ENCODE measurements around the gene STK39. TPM values are rescaled to one million over a fixed set of nuclear protein-coding genes. Genes with fewer than 3 reads are reported as not detected.
"Not testable (repeated sequence)": the region's sequence is repeated elsewhere in the genome, so short reads cannot be mapped to it uniquely, and the experiment has no call there.

Gene STK39
- total and polyA plus RNA-seq, 2 of the 4 experiments (the other 2 are of a cell fraction): 11.8 to 16.4 TPM

DNA sequence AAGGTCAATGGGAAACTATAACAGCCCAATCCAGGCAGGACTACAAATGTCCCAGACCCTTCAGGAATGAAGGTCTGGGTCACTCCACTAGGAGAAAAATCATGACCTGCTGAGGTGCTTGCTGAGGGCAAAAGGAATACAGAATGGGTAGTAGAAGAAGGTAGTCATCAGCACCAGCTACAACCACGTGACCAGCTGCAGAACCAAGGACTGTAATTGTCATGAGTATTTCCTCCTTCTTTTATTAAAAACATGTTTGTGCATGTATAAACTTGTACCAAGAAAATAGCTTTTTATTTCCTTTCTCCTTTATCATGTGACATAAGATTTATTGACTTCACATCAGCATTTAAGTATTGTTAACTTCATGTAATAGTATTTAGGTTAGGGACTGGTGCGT, 15.5 kb upstream of the STK39 start:
- H3K79me1 ChIP-seq (ENCODE audit: low read depth in 1 of 2, low read length in 2 of 2); H3K56ac ChIP-seq (ENCODE audit: extremely low read depth, insufficient read depth, low read length); H3K9me3 ChIP-seq (ENCODE audit: control insufficient read depth, insufficient read depth, low read length); CTCF ChIA-PET; H2AK5ac ChIP-seq (ENCODE audit: low read depth, low read length); H2AK9ac ChIP-seq (replicated peaks; ENCODE audit: low read depth, low read length, poor library complexity); H4K5ac ChIP-seq (ENCODE audit: low read depth, low read length); H3K36me3 ChIP-seq (ENCODE audit: control insufficient read depth, insufficient read depth, low read length); H2BK120ac ChIP-seq (ENCODE audit: low read depth, low read length); H3K4me1 ChIP-seq (ENCODE audit: control insufficient read depth, insufficient read depth, low read length); H2BK5ac ChIP-seq (ENCODE audit: low read depth, low read length, poor library complexity, severe bottlenecking); H4K20me1 ChIP-seq (ENCODE audit: insufficient read depth, low read length); H4K91ac ChIP-seq (ENCODE audit: insufficient read depth, low read depth, low read length); H3K27ac ChIP-seq (ENCODE audit: insufficient read depth, low read length); H3K27me3 ChIP-seq (ENCODE audit: control insufficient read depth, insufficient read depth, low read length); H2BK15ac ChIP-seq (ENCODE audit: low read depth, low read length); H3K9me1 ChIP-seq (ENCODE audit: insufficient read depth, low read length); H3K23ac ChIP-seq (ENCODE audit: low read depth, low read length); ATAC-seq (ENCODE audit: low read depth); H3K4ac ChIP-seq (ENCODE audit: low read depth, low read length); H3K4me2 ChIP-seq (ENCODE audit: low read depth, low read length); H3K9ac ChIP-seq (ENCODE audit: low read depth, low read length); POLR2A ChIA-PET (ENCODE audit: unreplicated experiment); H2BK20ac ChIP-seq (ENCODE audit: low read depth, low read length); H3K18ac ChIP-seq (ENCODE audit: low read depth, low read length); DNase-seq; H2AFZ ChIP-seq (replicated peaks; ENCODE audit: low read length, poor library complexity); BruUV-seq (replicated peaks); H3K14ac ChIP-seq (replicated peaks; ENCODE audit: low read depth, low read length); dilution Hi-C loops (cut with HindIII; ENCODE audit: low sequenced_read_pairs, unreplicated experiment); in situ Hi-C loops (cut with MboI; ENCODE audit: low sequenced_read_pairs); H3K4me3 ChIP-seq (ENCODE audit: insufficient read depth, low read depth, low read length); H4K8ac ChIP-seq (ENCODE audit: low read depth in 2 of 2, low read length in 2 of 2); intact Hi-C loops (cut with micrococcal nuclease): not testable (repeated sequence)
- WGBS, 2 experiments (ENCODE audit: extremely low coverage in 2 of 2, insufficient read length in 1 of 2): no CpG with 5 or more reads among the region's 2 CpGs
